ENCODE results near the gene CCDC97. TPM values are rescaled to one million over a fixed set of nuclear protein-coding genes. Genes with fewer than 3 reads are reported as not detected.

CCDC97 gene
- total RNA-seq, 1 donor: 9.0 TPM

- Histone ChIP-seq H3K4me2 (ENCODE audit: insufficient read depth, low read length) (no peak overlapping the region), H3K4me3 (ENCODE audit: insufficient read depth, low read length) (no peak overlapping the region), H3K4me1 (ENCODE audit: insufficient read depth, low read length) (peaks cover 7% of the 10 kb centered on the region), H3K9me3 (ENCODE audit: low read depth, low read length) (no peaks in the 10 kb centered on the region), H2AFZ (ENCODE audit: low read length) (no peak overlapping the region), H3K36me3 (ENCODE audit: insufficient read depth, low read length) (no peaks in the 10 kb centered on the region), H4K20me1 (ENCODE audit: insufficient read depth, low read length) (peaks cover 23% of the 10 kb centered on the region), H3K27ac (ENCODE audit: low read depth, low read length) (no peak overlapping the region), H3K79me2 (ENCODE audit: insufficient read depth, low read length) (peaks cover 33% of the 10 kb centered on the region), H3K27me3 (ENCODE audit: insufficient read depth, low read length) (no peaks in the 10 kb centered on the region)
- no peak for TF ChIP-seq CTCF (IDR thresholded peaks at IDR 0.05; ENCODE audit: extremely low read depth, low read depth, low read length)
- no peak for DNase-seq (ENCODE audit: insufficient read length, low spot score, missing footprints)
These were observed 45.1 kb downstream of the CCDC97 start for GRCh38 chr19:41355035-41355434.

- peak; percentile 44 for DNase-seq (ENCODE audit: insufficient read length, low spot score, missing footprints)
- H3K79me2 ChIP-seq (ENCODE audit: insufficient read depth, low read length): peaks cover 27% of the 10 kb centered on the region
- H3K4me1 ChIP-seq (ENCODE audit: insufficient read depth, low read length): peaks cover 5% of the 10 kb centered on the region
- H3K27ac ChIP-seq (ENCODE audit: low read depth, low read length): no peak overlapping the region
- peaks cover 21% of the 10 kb centered on the region for H4K20me1 ChIP-seq (ENCODE audit: insufficient read depth, low read length)
- no peaks in the 10 kb centered on the region for H3K9me3 ChIP-seq (ENCODE audit: low read depth, low read length)
- H3K36me3 ChIP-seq (ENCODE audit: insufficient read depth, low read length): no peaks in the 10 kb centered on the region
- no peak overlapping the region for H2AFZ ChIP-seq (ENCODE audit: low read length)
- H3K4me2 ChIP-seq (ENCODE audit: insufficient read depth, low read length): no peak overlapping the region
- no peak for TF ChIP-seq CTCF (IDR thresholded peaks at IDR 0.05; ENCODE audit: extremely low read depth, low read depth, low read length)
- no peaks in the 10 kb centered on the region for H3K27me3 ChIP-seq (ENCODE audit: insufficient read depth, low read length)
- no peak overlapping the region for H3K4me3 ChIP-seq (ENCODE audit: insufficient read depth, low read length)
These were observed 45.8 kb downstream of the CCDC97 start for GRCh38 chr19:41355802-41356201.

- Histone ChIP-seq H3K4me2 (ENCODE audit: insufficient read depth, low read length) (no peak overlapping the region), H3K4me3 (ENCODE audit: insufficient read depth, low read length) (no peak overlapping the region), H3K9me3 (ENCODE audit: low read depth, low read length) (no peaks in the 10 kb centered on the region), H3K4me1 (ENCODE audit: insufficient read depth, low read length) (peaks cover 5% of the 10 kb centered on the region), H2AFZ (ENCODE audit: low read length) (no peak overlapping the region), H3K27ac (ENCODE audit: low read depth, low read length) (no peak overlapping the region), H3K27me3 (ENCODE audit: insufficient read depth, low read length) (no peaks in the 10 kb centered on the region), H4K20me1 (ENCODE audit: insufficient read depth, low read length) (peaks cover 7% of the 10 kb centered on the region), H3K36me3 (ENCODE audit: insufficient read depth, low read length) (peaks cover 5% of the 10 kb centered on the region), H3K79me2 (ENCODE audit: insufficient read depth, low read length) (peaks cover 13% of the 10 kb centered on the region)
- TF ChIP-seq CTCF (IDR thresholded peaks at IDR 0.05; ENCODE audit: extremely low read depth, low read depth, low read length): no peak
- peak; percentile 74 for DNase-seq (ENCODE audit: insufficient read length, low spot score, missing footprints)
These were observed 47.2 kb downstream of the CCDC97 start for GRCh38 chr19:41356984-41357739.

- peak; percentile 26 for DNase-seq (ENCODE audit: insufficient read length, low spot score, missing footprints)
- Histone ChIP-seq H3K27ac (ENCODE audit: low read depth, low read length) (no peak overlapping the region), H3K36me3 (ENCODE audit: insufficient read depth, low read length) (peaks cover 5% of the 10 kb centered on the region), H4K20me1 (ENCODE audit: insufficient read depth, low read length) (peaks cover 3% of the 10 kb centered on the region), H3K4me1 (ENCODE audit: insufficient read depth, low read length) (peaks cover 5% of the 10 kb centered on the region), H2AFZ (ENCODE audit: low read length) (no peak overlapping the region), H3K4me2 (ENCODE audit: insufficient read depth, low read length) (no peak overlapping the region), H3K4me3 (ENCODE audit: insufficient read depth, low read length) (no peak overlapping the region), H3K79me2 (ENCODE audit: insufficient read depth, low read length) (peaks cover 7% of the 10 kb centered on the region), H3K9me3 (ENCODE audit: low read depth, low read length) (no peaks in the 10 kb centered on the region), H3K27me3 (ENCODE audit: insufficient read depth, low read length) (no peaks in the 10 kb centered on the region)
- TF ChIP-seq CTCF (IDR thresholded peaks at IDR 0.05; ENCODE audit: extremely low read depth, low read depth, low read length): no peak
These were observed 47.8 kb downstream of the CCDC97 start for GRCh38 chr19:41357746-41358145.
